Choroid plexus epithelial cell (primary cell): ENCODE data around the gene SETD7.
A peak's percentile ranks its signal among the peaks of the same experiment; 100 is the strongest.

Experiments used
- DNase-seq: peaks from one replicate; pipeline ENCODE4 v3.0.0-alpha.2; 2010; ENCODE audit warnings: low read depth
- H3K4me3 ChIP-seq: 2 replicates; pipeline ENCODE4 v1.5.1; 2011; ENCODE audit warnings: low read depth, mild to moderate bottlenecking, control low read depth, low read length, moderate library complexity
- CTCF ChIP-seq: conservative IDR thresholded peaks from 2 replicates; pipeline ENCODE4 v1.5.1; 2011; ENCODE audit warnings: low read depth, mild to moderate bottlenecking, control low read depth, inconsistent platforms, low read length, moderate library complexity

The SETD7 gene

GRCh38 chr4:139557556-139558110, 1.6 kb upstream of the SETD7 start:
- no peak for DNase-seq
- TF ChIP-seq CTCF = no peak
- H3K4me3 ChIP-seq = peak overlapping the region; percentile 89

GRCh38 chr4:139556724-139557555, 921 bp upstream of the SETD7 start:
- TF ChIP-seq CTCF = no peak
- DNase-seq = no peak
- H3K4me3 ChIP-seq = peak overlapping the region; percentile 89

- TF ChIP-seq CTCF = no peak
These were observed 331 bp downstream of the SETD7 start for GRCh38 chr4:139555705-139556070.

GRCh38 chr4:139554893-139555704, 920 bp downstream of the SETD7 start:
- H3K4me3 ChIP-seq = peak overlapping the region; percentile 89
- peak; percentile 97 for DNase-seq
- TF ChIP-seq CTCF = no peak

More at GRCh38 chr4:139555705-139556070, 331 bp downstream of the SETD7 start:
- DNase-seq = no peak
- peak overlapping the region; percentile 89 for H3K4me3 ChIP-seq

- no peak for DNase-seq
- H3K4me3 ChIP-seq = peak overlapping the region; percentile 89
- TF ChIP-seq CTCF = no peak
These were observed 1.5 kb downstream of the SETD7 start for GRCh38 chr4:139554642-139554892.

GRCh38 chr4:139553751-139554641, 2.0 kb downstream of the SETD7 start:
- no peak for TF ChIP-seq CTCF
- H3K4me3 ChIP-seq = peak overlapping the region; percentile 89
- DNase-seq = no peak
